Stomach (tissue), 9 donors: ENCODE measurements around the gene ORC1. TPM values are rescaled to one million over a fixed set of nuclear protein-coding genes. Genes with fewer than 3 reads are reported as not detected.

Source experiments
- DNase-seq, 2 donors: peaks; one replicate each; pipeline versions ENCODE4 v3.0.0 to v3.0.0-alpha.2; 2013 to 2019
- H3K27ac ChIP-seq, 5 donors: fragments of 200-600 bp in 4 of 5; sonication (generic) in 4 of 5; one replicate each; pipeline ENCODE4 v1.5.1; 2013 to 2019; ENCODE audit warnings: mild to moderate bottlenecking in 1 of 5, moderate library complexity in 1 of 5
- H3K27me3 ChIP-seq, 3 donors: fragments of 200-600 bp; sonication (generic); one replicate each; pipeline ENCODE4 v1.5.1; 2017 to 2019; ENCODE audit warnings: mixed run types in 1 of 3
- H3K36me3 ChIP-seq, 4 donors: fragments of 200-600 bp; sonication (generic); 1 replicate in 3 of 4; 2 replicates in 1 of 4; pipeline ENCODE4 v1.5.1; 2016 to 2019
- H3K4me1 ChIP-seq, 4 donors: fragments of 200-600 bp; sonication (generic); one replicate each; pipeline ENCODE4 v1.5.1; 2016 to 2019
- H3K4me3 ChIP-seq, 4 donors: fragments of 200-600 bp; sonication (generic) in 3 of 4; one replicate each; pipeline ENCODE4 v1.5.1; 2016 to 2019; ENCODE audit warnings: mild to moderate bottlenecking in 1 of 4
- H3K9me3 ChIP-seq, 4 donors: fragments of 200-600 bp; sonication (generic); one replicate each; pipeline ENCODE4 v1.5.1; 2016 to 2019
- CTCF ChIP-seq, 7 experiments: fragments of 450-650 bp in 4 of 7; fragments of 200-600 bp in 3 of 7; sonication (generic) in 3 of 7; IDR thresholded peaks; one replicate each; pipeline ENCODE4 v1.5.1; 2016 to 2019; ENCODE audit warnings: antibody characterized with exemption in 7 of 7, control low read depth in 2 of 7, mild to moderate bottlenecking in 1 of 7
- EP300 ChIP-seq: sonication (generic); formaldehyde crosslinking; IDR thresholded peaks from one replicate; pipeline ENCODE4 v1.6.1; 2017; ENCODE audit warnings: antibody characterized with exemption
- POLR2A ChIP-seq, 4 donors: fragments of 450-650 bp; IDR thresholded peaks; one replicate each; pipeline ENCODE4 v1.6.1; 2016; ENCODE audit warnings: antibody characterized with exemption in 4 of 4, control low read depth in 2 of 4, mild to moderate bottlenecking in 1 of 4, moderate library complexity in 1 of 4
- POLR2AphosphoS5 ChIP-seq, 3 donors: sonication (generic); formaldehyde crosslinking; IDR thresholded peaks; one replicate each; pipeline ENCODE4 v1.6.1; 2016; ENCODE audit warnings: antibody characterized with exemption in 3 of 3
- WGBS, 5 donors: extraction: QIAGEN DNeasy Blood & Tissue Kit in 3 of 5; methylation state at CpG; one replicate each; pipeline versions ENCODE4 v1.1.5 to v1.1.7; 2013 to 2018; 5-methylcytosine and 5-hydroxymethylcytosine counted together
- intact Hi-C: fragments of 100-400 bp; cut with DNase I; formaldehyde crosslinking; loops from one replicate; pipeline ENCODE4 v1.15.1; 2023; ENCODE audit warnings: low total_unique reads
- polyA plus RNA-seq, 3 donors: library from polyadenylated mRNA; stranded (reverse); fragments of 200-250 nt; gene quantifications; one replicate each; pipeline ENCODE4 v1.2.3, GENCODE V29; 2013
- total RNA-seq, 5 donors: library from RNA; depleted of rRNA; stranded (reverse); fragments of >200 nt; gene quantifications; one replicate each; pipeline versions ENCODE4 v1.1.0 to v1.2.3, GENCODE V29; 2014 to 2016
- donor health status: healthy with polysubstance abuse.
- donor health status: Bipolar disorder and iron deficiency.
- donor health status: healthy.

Gene ORC1
- total and polyA plus RNA-seq, 8 donors, result 1.1 to 19.4 (median 1.7) TPM

- H3K27ac ChIP-seq, result no peak overlapping the region
- H3K36me3 ChIP-seq, result peaks cover 0 to 7% (median 0%) of the 10 kb centered on the region in 4 donors
- no peak overlapping the region for H3K4me3 ChIP-seq
- peaks cover 3 to 16% (median 10%) of the 10 kb centered on the region in 4 donors for H3K4me1 ChIP-seq
- DNase-seq, result no peak
- WGBS, 5 donors, result 90 to 99% (median 95%) methylated on average over 6 of the region's 6 CpGs
- intact Hi-C loops, result no loop called here
- TF ChIP-seq CTCF (IDR thresholded peaks at IDR 0.05) (no peak), EP300 (no peak), POLR2A (IDR thresholded peaks at IDR 0.05) (no peak)
- H3K9me3 ChIP-seq, result no peaks in the 10 kb centered on the region
- no peaks in the 10 kb centered on the region for H3K27me3 ChIP-seq
Observed at GRCh38 chr1:52400131-52400530, 4.1 kb downstream of the ORC1 start.

GRCh38 chr1:52399629-52400028 lies 4.6 kb downstream of the ORC1 start:
- intact Hi-C loops, result no loop called here

GRCh38 chr1:52393174-52393573 lies 11.0 kb downstream of the ORC1 start:
- Histone ChIP-seq H3K4me1 (no peaks in the 10 kb centered on the region), H3K4me3 (no peak overlapping the region), H3K27ac (no peak overlapping the region), H3K36me3 (peaks cover 0 to 19% (median 0%) of the 10 kb centered on the region in 4 donors), H3K9me3 (no peaks in the 10 kb centered on the region), H3K27me3 (no peaks in the 10 kb centered on the region)
- 94 to 98% (median 95%) methylated on average over 5 of the region's 5 CpGs for WGBS, 5 donors
- TF ChIP-seq CTCF (IDR thresholded peaks at IDR 0.05) (no peak), POLR2AphosphoS5 (IDR thresholded peaks at IDR 0.05) (no peak), POLR2A (IDR thresholded peaks at IDR 0.05) (no peak), EP300 (no peak)
- no peak for DNase-seq
- intact Hi-C loops, result no loop called here

More at GRCh38 chr1:52399629-52400028, 4.6 kb downstream of the ORC1 start:
- peaks cover 0 to 7% (median 0%) of the 10 kb centered on the region in 4 donors for H3K36me3 ChIP-seq
- no peak overlapping the region for H3K27ac ChIP-seq
- H3K4me1 ChIP-seq, result peaks cover 0 to 11% (median 9%) of the 10 kb centered on the region in 4 donors
- no peaks in the 10 kb centered on the region for H3K9me3 ChIP-seq
- WGBS, 5 donors, result 94 to 97% (median 96%) methylated on average over 3 of the region's 3 CpGs
- no peak overlapping the region for H3K4me3 ChIP-seq
- DNase-seq, result no peak
- H3K27me3 ChIP-seq, result no peaks in the 10 kb centered on the region
- TF ChIP-seq EP300 (no peak), POLR2A (IDR thresholded peaks at IDR 0.05) (no peak), CTCF (IDR thresholded peaks at IDR 0.05) (no peak), POLR2AphosphoS5 (IDR thresholded peaks at IDR 0.05) (no peak)

- no peaks in the 10 kb centered on the region for H3K4me1 ChIP-seq
- 79 to 93% (median 87%) methylated on average over 4 to 5 of the region's 5 CpGs for WGBS, 5 donors
- DNase-seq, result no peak
- H3K9me3 ChIP-seq, result no peaks in the 10 kb centered on the region
- intact Hi-C loops, result no loop called here
- H3K27ac ChIP-seq, result no peak overlapping the region
- H3K27me3 ChIP-seq, result no peaks in the 10 kb centered on the region
- TF ChIP-seq POLR2AphosphoS5 (IDR thresholded peaks at IDR 0.05), result no peak
- TF ChIP-seq POLR2A (IDR thresholded peaks at IDR 0.05), result no peak
- TF ChIP-seq EP300, result no peak
- TF ChIP-seq CTCF (IDR thresholded peaks at IDR 0.05), result no peak
- H3K4me3 ChIP-seq, result no peak overlapping the region
- H3K36me3 ChIP-seq, result peaks cover 0 to 25% (median 0%) of the 10 kb centered on the region in 4 donors
Observed at GRCh38 chr1:52386458-52386857, 17.8 kb downstream of the ORC1 start.
